ENCODE measurements around the gene SMIM5.
A peak's percentile ranks its signal among the peaks of the same experiment; 100 is the strongest.

The SMIM5 gene

GRCh38 chr17:75595284-75595919 is 37.8 kb upstream of the SMIM5 start:
- in situ Hi-C loops (cut with HindIII; ENCODE audit: low sequenced_read_pairs) = loop anchor here (5.0 kb wide), 1 partner anchor 53 kb away; no protein-coding TSS in a partner anchor
- no peak overlapping the region for H3K4me3 ChIP-seq (ENCODE audit: low read depth, low read length)
- TF ChIP-seq, protein P1, sequence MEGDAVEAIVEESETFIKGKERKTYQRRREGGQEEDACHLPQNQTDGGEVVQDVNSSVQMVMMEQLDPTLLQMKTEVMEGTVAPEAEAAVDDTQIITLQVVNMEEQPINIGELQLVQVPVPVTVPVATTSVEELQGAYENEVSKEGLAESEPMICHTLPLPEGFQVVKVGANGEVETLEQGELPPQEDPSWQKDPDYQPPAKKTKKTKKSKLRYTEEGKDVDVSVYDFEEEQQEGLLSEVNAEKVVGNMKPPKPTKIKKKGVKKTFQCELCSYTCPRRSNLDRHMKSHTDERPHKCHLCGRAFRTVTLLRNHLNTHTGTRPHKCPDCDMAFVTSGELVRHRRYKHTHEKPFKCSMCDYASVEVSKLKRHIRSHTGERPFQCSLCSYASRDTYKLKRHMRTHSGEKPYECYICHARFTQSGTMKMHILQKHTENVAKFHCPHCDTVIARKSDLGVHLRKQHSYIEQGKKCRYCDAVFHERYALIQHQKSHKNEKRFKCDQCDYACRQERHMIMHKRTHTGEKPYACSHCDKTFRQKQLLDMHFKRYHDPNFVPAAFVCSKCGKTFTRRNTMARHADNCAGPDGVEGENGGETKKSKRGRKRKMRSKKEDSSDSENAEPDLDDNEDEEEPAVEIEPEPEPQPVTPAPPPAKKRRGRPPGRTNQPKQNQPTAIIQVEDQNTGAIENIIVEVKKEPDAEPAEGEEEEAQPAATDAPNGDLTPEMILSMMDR (IDR thresholded peaks at IDR 0.05; ENCODE audit: low read depth, low read length, missing control alignments) = no peak

DNA sequence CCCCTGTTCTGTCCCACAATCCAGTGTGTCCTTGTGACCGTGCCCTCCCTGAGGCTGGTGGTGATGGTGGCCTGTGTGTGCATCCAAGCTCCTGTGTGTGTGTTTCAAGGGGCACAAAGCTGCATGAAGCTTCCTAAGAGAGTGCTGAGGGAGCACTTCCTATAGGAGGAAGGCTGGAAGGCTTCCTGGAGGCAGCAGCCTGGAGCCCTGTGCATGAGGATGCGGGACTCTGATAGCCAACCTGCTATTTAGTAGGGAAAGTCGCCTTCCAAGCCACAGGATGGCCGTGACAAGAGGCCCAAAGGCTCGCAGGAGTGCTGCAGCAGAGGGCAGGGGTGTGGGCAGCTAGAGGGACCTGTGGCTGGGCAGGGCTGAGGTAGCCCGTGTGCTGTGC is 37.3 kb upstream of the SMIM5 start:
- in situ Hi-C loops (cut with HindIII; ENCODE audit: low sequenced_read_pairs) = loop anchor here (5.0 kb wide), 1 partner anchor 54 kb away; no protein-coding TSS in a partner anchor
- TF ChIP-seq, protein P1 (IDR thresholded peaks at IDR 0.05; ENCODE audit: low read depth, low read length, missing control alignments) = no peak
- H3K4me3 ChIP-seq (ENCODE audit: low read depth, low read length) = no peak overlapping the region
- no peak for DNase-seq (ENCODE audit: low read depth)

More at GRCh38 chr17:75595284-75595919, 37.8 kb upstream of the SMIM5 start:
- DNase-seq (ENCODE audit: low read depth) = no peak

- DNase-seq (ENCODE audit: low read depth) = no peak
- TF ChIP-seq, protein P1 (IDR thresholded peaks at IDR 0.05; ENCODE audit: low read depth, low read length, missing control alignments) = no peak
- in situ Hi-C loops (cut with HindIII; ENCODE audit: low sequenced_read_pairs) = loop anchor here (5.0 kb wide), 1 partner anchor 54 kb away; no protein-coding TSS in a partner anchor
- no peak overlapping the region for H3K4me3 ChIP-seq (ENCODE audit: low read depth, low read length)
Measured at GRCh38 chr17:75596320-75597087, 36.7 kb upstream of the SMIM5 start.

GRCh38 chr17:75601057-75601987 is 31.9 kb upstream of the SMIM5 start:
- H3K4me3 ChIP-seq (ENCODE audit: low read depth, low read length) = no peak overlapping the region
- TF ChIP-seq, protein P1 (IDR thresholded peaks at IDR 0.05; ENCODE audit: low read depth, low read length, missing control alignments) = peak; percentile 70
- in situ Hi-C loops (cut with HindIII; ENCODE audit: low sequenced_read_pairs) = no loop called here
- DNase-seq (ENCODE audit: low read depth) = no peak

GRCh38 chr17:75602644-75603043 is 30.6 kb upstream of the SMIM5 start:
- in situ Hi-C loops (cut with HindIII; ENCODE audit: low sequenced_read_pairs) = no loop called here
- TF ChIP-seq, protein P1 (IDR thresholded peaks at IDR 0.05; ENCODE audit: low read depth, low read length, missing control alignments) = no peak
- H3K4me3 ChIP-seq (ENCODE audit: low read depth, low read length) = no peak overlapping the region
- no peak for DNase-seq (ENCODE audit: low read depth)

- no peak for DNase-seq (ENCODE audit: low read depth)
- H3K4me3 ChIP-seq (ENCODE audit: low read depth, low read length) = no peak overlapping the region
- TF ChIP-seq, protein P1 (IDR thresholded peaks at IDR 0.05; ENCODE audit: low read depth, low read length, missing control alignments) = no peak
- in situ Hi-C loops (cut with HindIII; ENCODE audit: low sequenced_read_pairs) = no loop called here
Measured at GRCh38 chr17:75603123-75603522, 30.1 kb upstream of the SMIM5 start.

Measured in astrocyte of the cerebellum (primary cell).